WTC11 (cell line): ENCODE measurements around the gene GRIA4. TPM values are rescaled to one million over a fixed set of nuclear protein-coding genes. Genes with fewer than 3 reads are reported as not detected.

ENCODE experiments used
- ATAC-seq: fragments of 200-7000 bp; cut with Tn5 transposase; 2 replicates; pipeline ENCODE4 v1.10.0; 2021; ENCODE audit warnings: mild to moderate bottlenecking, moderate library complexity
- CTCF ChIA-PET: fragments of 300-600 bp; sonication (Branson Sonifier 250); formaldehyde crosslinking; loops from one replicate; lab custom pipeline; 2021; ENCODE audit warnings: antibody characterized with exemption; lab: Charles Lee
- POLR2A ChIA-PET: fragments of 350-600 bp; sonication (Branson Sonifier 250); formaldehyde crosslinking; loops from one replicate; lab custom pipeline; 2021; ENCODE audit warnings: antibody characterized with exemption; lab: Charles Lee
- DNase-seq: peaks from one replicate; pipeline ENCODE4 v3.0.0; 2021; ENCODE audit warnings: low spot score
- H3K27ac Mint-ChIP-seq: 2 replicates; pipeline ENCODE4 v1.8.0; 2021; ENCODE audit warnings: mixed read lengths
- H3K27me3 Mint-ChIP-seq: 2 replicates; pipeline ENCODE4 v1.8.0; 2021; ENCODE audit warnings: low read depth, mild to moderate bottlenecking, moderate library complexity, mixed read lengths
- H3K36me3 Mint-ChIP-seq: 2 replicates; pipeline ENCODE4 v1.8.0; 2021; ENCODE audit warnings: mixed read lengths
- H3K4me1 Mint-ChIP-seq: 2 replicates; pipeline ENCODE4 v1.8.0; 2022; ENCODE audit warnings: mixed read lengths
- H3K4me3 Mint-ChIP-seq: 2 replicates; pipeline ENCODE4 v1.8.0; 2021; ENCODE audit warnings: mild to moderate bottlenecking, moderate library complexity, mixed read lengths
- H3K9me3 Mint-ChIP-seq: 2 replicates; pipeline ENCODE4 v1.8.0; 2021; ENCODE audit warnings: mixed read lengths
- CBFB ChIP-seq: sonication (generic); formaldehyde crosslinking; IDR thresholded peaks from 2 replicates; pipeline ENCODE4 v1.8.1; 2022; ENCODE audit warnings: mild to moderate bottlenecking, low read depth, missing genetic modification reagents
- CREB1 ChIP-seq: sonication (generic); formaldehyde crosslinking; IDR thresholded peaks from 2 replicates; pipeline ENCODE4 v1.8.0; 2023; ENCODE audit warnings: mild to moderate bottlenecking, missing genetic modification reagents
- CREM ChIP-seq: sonication (generic); formaldehyde crosslinking; IDR thresholded peaks from 2 replicates; pipeline ENCODE4 v1.8.1; 2022; ENCODE audit warnings: mild to moderate bottlenecking, missing genetic modification reagents, moderate library complexity
- FOXJ3 ChIP-seq: sonication (generic); formaldehyde crosslinking; IDR thresholded peaks from 2 replicates; pipeline ENCODE4 v1.9.0; 2021; ENCODE audit warnings: missing genetic modification reagents, mild to moderate bottlenecking, borderline replicate concordance
- FOXK1 ChIP-seq: sonication (generic); formaldehyde crosslinking; IDR thresholded peaks from 2 replicates; pipeline ENCODE4 v1.8.0; 2022; ENCODE audit warnings: mild to moderate bottlenecking, moderate library complexity, missing genetic modification reagents
- SMAD4 ChIP-seq: sonication (generic); formaldehyde crosslinking; IDR thresholded peaks from 2 replicates; pipeline ENCODE4 v1.8.0; 2022; ENCODE audit warnings: mild to moderate bottlenecking, missing genetic modification reagents
- SOX15 ChIP-seq: fragments of 250-450 bp; sonication (Bioruptor Pico); IDR thresholded peaks from 2 replicates; pipeline ENCODE4 v1.9.0; 2021; ENCODE audit warnings: mild to moderate bottlenecking
- ZNF317 ChIP-seq: sonication (generic); formaldehyde crosslinking; IDR thresholded peaks from 2 replicates; pipeline ENCODE4 v1.8.1; 2023; ENCODE audit warnings: low read depth, mild to moderate bottlenecking, moderate library complexity, missing genetic modification reagents, borderline replicate concordance
- total RNA-seq: library from RNA; stranded (reverse); gene quantifications from 3 replicates; pipeline ENCODE4 v1.2.3, GENCODE V29; 2021
- TF ChIP-seq, protein P1 (sequence below): sonication (generic); formaldehyde crosslinking; IDR thresholded peaks from 2 replicates; pipeline ENCODE4 v1.8.1; 2022; ENCODE audit warnings: missing genetic modification reagents, borderline replicate concordance
- TF ChIP-seq, protein P2 (sequence below): fragments of 250-450 bp; sonication (Bioruptor Pico); IDR thresholded peaks from 2 replicates; pipeline ENCODE4 v1.9.0; 2021; ENCODE audit warnings: mild to moderate bottlenecking
- TF ChIP-seq, protein P3 (sequence below): sonication (generic); formaldehyde crosslinking; IDR thresholded peaks from 2 replicates; pipeline ENCODE4 v1.8.1; 2023; ENCODE audit warnings: mild to moderate bottlenecking, missing genetic modification reagents, borderline replicate concordance
- TF ChIP-seq, protein P4 (sequence below): sonication (generic); formaldehyde crosslinking; conservative IDR thresholded peaks from 2 replicates; pipeline ENCODE4 v1.8.1; 2023; ENCODE audit warnings: mild to moderate bottlenecking, low read depth, missing genetic modification reagents, moderate library complexity

GRIA4 gene
- total RNA-seq, 1 experiment from 2014 or later = 11.4 TPM

DNA sequence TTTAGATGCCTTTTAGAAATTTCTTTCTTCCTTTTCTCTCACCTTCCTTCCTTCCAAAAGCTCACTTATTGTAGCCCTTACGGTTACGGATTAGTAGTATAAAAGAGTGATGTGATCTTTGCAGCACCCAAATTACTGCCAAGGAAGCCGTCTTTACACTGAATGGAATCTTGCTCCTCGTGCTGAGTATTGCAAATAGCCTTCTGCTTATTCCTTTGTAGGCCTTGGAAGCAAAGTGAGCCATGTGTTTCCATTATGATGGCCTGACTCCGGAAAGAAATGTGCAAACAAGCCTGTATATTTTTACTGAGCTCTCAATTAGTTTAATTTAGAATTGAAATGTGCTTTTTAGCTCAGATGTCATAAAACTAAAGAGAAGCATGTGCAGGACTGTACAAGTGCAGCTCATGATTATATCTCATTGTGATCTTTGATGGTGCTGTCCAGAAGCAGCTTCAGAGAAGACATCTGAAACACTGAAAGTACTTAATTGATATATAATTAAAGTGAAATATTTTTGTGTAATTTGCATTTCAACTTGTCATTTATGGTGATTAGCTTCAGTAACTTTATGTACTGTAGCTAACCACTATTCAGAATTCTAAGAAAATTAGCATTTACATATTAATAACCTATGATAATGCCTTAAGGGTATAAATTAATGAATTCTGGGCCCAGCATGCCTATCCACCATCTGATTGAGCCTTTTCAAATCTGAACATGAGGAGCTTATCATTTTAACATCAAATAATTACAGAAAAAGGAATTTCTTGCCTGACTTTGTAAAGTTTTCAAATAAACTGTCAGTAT lies 129.3 kb downstream of the GRIA4 start (continued):
- no peak for TF ChIP-seq FOXK1
- TF ChIP-seq, all 79 proteins: peak for 0

DNA sequence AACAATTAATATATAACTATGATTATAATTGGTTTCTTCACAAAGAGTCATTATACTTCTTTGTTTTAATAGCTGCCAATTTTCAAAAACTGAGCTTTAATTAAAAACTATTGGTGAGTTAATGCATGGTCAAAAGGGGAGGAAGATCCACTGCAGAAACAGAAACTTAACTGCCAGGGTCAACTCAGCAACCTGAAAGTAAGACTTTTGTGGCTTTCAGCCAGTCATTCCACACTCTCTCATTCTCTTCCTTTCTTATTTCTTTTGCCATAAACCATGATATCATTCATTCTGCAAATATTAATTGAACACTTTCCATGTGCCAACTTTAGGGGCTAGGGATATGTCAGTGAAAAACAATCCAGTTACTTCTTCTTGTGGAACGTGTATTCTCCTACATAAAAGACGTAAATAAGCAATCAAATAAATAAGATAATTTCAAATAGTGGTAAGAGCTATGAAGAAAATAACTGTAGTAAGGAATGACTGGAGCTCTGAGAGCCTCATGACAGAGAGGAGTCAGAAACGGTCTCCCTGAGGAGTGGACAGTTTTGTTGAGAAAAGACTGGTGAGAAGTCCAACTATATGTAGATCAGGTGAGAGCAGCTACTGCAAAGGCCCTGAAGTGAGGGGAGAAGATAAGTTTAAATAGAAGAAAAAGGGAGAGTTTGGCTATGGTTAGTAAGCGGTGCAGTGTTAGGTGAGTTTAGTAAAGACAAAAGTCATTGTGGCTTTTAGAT lies 130.5 kb downstream of the GRIA4 start:
- ChIA-PET CTCF (no interaction called here), POLR2A (interaction anchor here (0.8 kb wide), 1 partner anchor 22 kb away, joined by 3 read pairs; no protein-coding TSS in a partner anchor)
- DNase-seq (no peak), ATAC-seq (no peak)
- no peak overlapping the region for H3K4me3 Mint-ChIP-seq
- no peak overlapping the region for H3K27ac Mint-ChIP-seq
- peaks cover 17% of the 10 kb centered on the region for H3K4me1 Mint-ChIP-seq
- TF ChIP-seq, protein P1, sequence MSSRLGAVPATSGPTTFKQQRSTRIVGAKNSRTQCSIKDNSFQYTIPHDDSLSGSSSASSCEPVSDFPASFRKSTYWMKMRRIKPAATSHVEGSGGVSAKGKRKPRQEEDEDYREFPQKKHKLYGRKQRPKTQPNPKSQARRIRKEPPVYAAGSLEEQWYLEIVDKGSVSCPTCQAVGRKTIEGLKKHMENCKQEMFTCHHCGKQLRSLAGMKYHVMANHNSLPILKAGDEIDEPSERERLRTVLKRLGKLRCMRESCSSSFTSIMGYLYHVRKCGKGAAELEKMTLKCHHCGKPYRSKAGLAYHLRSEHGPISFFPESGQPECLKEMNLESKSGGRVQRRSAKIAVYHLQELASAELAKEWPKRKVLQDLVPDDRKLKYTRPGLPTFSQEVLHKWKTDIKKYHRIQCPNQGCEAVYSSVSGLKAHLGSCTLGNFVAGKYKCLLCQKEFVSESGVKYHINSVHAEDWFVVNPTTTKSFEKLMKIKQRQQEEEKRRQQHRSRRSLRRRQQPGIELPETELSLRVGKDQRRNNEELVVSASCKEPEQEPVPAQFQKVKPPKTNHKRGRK = no peak
- TF ChIP-seq SOX15 (no peak), FOXJ3 (CRISPR knock-in tag) (no peak), SMAD4 (CRISPR knock-in tag) (no peak), CREB1 (CRISPR knock-in tag) (no peak), CREM (CRISPR knock-in tag) (no peak), ZNF317 (CRISPR knock-in tag) (no peak), CBFB (CRISPR knock-in tag) (no peak)
- TF ChIP-seq, protein P2, sequence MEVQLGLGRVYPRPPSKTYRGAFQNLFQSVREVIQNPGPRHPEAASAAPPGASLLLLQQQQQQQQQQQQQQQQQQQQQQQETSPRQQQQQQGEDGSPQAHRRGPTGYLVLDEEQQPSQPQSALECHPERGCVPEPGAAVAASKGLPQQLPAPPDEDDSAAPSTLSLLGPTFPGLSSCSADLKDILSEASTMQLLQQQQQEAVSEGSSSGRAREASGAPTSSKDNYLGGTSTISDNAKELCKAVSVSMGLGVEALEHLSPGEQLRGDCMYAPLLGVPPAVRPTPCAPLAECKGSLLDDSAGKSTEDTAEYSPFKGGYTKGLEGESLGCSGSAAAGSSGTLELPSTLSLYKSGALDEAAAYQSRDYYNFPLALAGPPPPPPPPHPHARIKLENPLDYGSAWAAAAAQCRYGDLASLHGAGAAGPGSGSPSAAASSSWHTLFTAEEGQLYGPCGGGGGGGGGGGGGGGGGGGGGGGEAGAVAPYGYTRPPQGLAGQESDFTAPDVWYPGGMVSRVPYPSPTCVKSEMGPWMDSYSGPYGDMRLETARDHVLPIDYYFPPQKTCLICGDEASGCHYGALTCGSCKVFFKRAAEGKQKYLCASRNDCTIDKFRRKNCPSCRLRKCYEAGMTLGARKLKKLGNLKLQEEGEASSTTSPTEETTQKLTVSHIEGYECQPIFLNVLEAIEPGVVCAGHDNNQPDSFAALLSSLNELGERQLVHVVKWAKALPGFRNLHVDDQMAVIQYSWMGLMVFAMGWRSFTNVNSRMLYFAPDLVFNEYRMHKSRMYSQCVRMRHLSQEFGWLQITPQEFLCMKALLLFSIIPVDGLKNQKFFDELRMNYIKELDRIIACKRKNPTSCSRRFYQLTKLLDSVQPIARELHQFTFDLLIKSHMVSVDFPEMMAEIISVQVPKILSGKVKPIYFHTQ (CRISPR knock-in tag) = no peak
- TF ChIP-seq, protein P3, sequence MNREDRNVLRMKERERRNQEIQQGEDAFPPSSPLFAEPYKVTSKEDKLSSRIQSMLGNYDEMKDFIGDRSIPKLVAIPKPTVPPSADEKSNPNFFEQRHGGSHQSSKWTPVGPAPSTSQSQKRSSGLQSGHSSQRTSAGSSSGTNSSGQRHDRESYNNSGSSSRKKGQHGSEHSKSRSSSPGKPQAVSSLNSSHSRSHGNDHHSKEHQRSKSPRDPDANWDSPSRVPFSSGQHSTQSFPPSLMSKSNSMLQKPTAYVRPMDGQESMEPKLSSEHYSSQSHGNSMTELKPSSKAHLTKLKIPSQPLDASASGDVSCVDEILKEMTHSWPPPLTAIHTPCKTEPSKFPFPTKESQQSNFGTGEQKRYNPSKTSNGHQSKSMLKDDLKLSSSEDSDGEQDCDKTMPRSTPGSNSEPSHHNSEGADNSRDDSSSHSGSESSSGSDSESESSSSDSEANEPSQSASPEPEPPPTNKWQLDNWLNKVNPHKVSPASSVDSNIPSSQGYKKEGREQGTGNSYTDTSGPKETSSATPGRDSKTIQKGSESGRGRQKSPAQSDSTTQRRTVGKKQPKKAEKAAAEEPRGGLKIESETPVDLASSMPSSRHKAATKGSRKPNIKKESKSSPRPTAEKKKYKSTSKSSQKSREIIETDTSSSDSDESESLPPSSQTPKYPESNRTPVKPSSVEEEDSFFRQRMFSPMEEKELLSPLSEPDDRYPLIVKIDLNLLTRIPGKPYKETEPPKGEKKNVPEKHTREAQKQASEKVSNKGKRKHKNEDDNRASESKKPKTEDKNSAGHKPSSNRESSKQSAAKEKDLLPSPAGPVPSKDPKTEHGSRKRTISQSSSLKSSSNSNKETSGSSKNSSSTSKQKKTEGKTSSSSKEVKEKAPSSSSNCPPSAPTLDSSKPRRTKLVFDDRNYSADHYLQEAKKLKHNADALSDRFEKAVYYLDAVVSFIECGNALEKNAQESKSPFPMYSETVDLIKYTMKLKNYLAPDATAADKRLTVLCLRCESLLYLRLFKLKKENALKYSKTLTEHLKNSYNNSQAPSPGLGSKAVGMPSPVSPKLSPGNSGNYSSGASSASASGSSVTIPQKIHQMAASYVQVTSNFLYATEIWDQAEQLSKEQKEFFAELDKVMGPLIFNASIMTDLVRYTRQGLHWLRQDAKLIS (CRISPR knock-in tag) = no peak
- TF ChIP-seq, protein P4, sequence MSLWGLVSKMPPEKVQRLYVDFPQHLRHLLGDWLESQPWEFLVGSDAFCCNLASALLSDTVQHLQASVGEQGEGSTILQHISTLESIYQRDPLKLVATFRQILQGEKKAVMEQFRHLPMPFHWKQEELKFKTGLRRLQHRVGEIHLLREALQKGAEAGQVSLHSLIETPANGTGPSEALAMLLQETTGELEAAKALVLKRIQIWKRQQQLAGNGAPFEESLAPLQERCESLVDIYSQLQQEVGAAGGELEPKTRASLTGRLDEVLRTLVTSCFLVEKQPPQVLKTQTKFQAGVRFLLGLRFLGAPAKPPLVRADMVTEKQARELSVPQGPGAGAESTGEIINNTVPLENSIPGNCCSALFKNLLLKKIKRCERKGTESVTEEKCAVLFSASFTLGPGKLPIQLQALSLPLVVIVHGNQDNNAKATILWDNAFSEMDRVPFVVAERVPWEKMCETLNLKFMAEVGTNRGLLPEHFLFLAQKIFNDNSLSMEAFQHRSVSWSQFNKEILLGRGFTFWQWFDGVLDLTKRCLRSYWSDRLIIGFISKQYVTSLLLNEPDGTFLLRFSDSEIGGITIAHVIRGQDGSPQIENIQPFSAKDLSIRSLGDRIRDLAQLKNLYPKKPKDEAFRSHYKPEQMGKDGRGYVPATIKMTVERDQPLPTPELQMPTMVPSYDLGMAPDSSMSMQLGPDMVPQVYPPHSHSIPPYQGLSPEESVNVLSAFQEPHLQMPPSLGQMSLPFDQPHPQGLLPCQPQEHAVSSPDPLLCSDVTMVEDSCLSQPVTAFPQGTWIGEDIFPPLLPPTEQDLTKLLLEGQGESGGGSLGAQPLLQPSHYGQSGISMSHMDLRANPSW = no peak
- no peaks in the 10 kb centered on the region for H3K36me3 Mint-ChIP-seq
- no peaks in the 10 kb centered on the region for H3K27me3 Mint-ChIP-seq
- no peaks in the 10 kb centered on the region for H3K9me3 Mint-ChIP-seq
